AG10803 (cell line): ENCODE data around the gene SETBP1.

Source experiments
- DNase-seq: peaks from one replicate; pipeline ENCODE4 v3.0.0; 2010; ENCODE audit warnings: low read depth
- H3K4me3 ChIP-seq: 2 replicates; pipeline ENCODE4 v1.5.1; 2011; ENCODE audit warnings: mild to moderate bottlenecking, low read length, control low read depth
- TF ChIP-seq, protein P1 (sequence below): conservative IDR thresholded peaks from 2 replicates; pipeline ENCODE4 v1.5.1; 2011; ENCODE audit warnings: mild to moderate bottlenecking, low read length, control low read depth, inconsistent platforms

Gene SETBP1

DNA sequence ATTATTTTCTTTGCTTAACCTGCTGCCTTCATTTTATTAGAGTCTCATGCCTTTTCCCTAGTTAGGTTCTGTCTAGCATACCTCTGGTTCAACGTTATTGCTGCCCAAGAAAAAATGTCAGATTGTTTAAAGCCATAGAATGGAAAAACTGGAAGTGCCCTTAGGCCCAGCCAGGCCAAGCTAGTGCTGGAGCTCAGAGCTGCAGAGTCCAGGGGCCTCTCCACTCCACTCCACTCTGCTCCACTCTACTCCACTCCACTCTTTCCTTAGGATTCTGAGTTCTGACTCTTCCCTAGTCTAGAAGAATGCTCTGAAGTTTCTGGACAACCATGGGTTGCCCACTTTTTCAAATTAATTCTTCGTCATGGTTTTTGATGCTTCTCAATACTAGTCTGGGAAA is 155.6 kb downstream of the SETBP1 start:
- no peak for DNase-seq
- H3K4me3 ChIP-seq, result no peak overlapping the region
- TF ChIP-seq, protein P1, sequence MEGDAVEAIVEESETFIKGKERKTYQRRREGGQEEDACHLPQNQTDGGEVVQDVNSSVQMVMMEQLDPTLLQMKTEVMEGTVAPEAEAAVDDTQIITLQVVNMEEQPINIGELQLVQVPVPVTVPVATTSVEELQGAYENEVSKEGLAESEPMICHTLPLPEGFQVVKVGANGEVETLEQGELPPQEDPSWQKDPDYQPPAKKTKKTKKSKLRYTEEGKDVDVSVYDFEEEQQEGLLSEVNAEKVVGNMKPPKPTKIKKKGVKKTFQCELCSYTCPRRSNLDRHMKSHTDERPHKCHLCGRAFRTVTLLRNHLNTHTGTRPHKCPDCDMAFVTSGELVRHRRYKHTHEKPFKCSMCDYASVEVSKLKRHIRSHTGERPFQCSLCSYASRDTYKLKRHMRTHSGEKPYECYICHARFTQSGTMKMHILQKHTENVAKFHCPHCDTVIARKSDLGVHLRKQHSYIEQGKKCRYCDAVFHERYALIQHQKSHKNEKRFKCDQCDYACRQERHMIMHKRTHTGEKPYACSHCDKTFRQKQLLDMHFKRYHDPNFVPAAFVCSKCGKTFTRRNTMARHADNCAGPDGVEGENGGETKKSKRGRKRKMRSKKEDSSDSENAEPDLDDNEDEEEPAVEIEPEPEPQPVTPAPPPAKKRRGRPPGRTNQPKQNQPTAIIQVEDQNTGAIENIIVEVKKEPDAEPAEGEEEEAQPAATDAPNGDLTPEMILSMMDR, result no peak

DNA sequence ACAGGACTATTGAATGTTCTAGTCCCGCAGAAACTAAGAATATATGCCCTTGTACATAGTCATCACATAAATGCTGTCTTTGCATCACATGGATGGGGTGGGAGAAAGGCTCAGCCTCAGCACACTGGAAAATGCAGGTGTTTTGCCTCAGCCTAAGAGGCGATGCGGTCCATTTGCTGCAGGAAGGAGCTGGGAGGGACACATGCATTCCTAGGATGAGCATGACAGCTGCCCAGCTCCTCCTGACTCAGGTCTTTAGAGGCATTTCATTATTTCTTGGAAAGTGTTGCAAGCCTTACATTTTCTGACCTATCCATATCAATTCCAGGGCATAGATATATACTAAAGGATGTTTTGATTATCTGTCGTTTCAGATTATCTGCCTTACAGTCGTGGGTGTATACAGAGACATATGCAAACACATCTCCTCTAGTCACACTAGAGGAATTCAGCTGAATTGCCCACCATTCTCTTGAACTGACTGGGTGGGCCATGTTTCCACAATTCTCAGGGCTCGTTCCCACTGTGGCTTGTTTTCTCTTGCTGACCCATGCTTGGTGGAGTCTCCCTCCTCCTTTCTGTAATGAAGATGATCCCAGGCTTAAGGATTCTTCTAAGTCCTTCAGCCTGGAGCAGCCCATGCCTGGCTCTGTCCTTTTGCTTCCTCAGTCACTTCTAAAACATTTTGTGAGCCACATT is 156.9 kb downstream of the SETBP1 start:
- TF ChIP-seq, protein P1, result no peak
- no peak for DNase-seq
- no peak overlapping the region for H3K4me3 ChIP-seq

DNA sequence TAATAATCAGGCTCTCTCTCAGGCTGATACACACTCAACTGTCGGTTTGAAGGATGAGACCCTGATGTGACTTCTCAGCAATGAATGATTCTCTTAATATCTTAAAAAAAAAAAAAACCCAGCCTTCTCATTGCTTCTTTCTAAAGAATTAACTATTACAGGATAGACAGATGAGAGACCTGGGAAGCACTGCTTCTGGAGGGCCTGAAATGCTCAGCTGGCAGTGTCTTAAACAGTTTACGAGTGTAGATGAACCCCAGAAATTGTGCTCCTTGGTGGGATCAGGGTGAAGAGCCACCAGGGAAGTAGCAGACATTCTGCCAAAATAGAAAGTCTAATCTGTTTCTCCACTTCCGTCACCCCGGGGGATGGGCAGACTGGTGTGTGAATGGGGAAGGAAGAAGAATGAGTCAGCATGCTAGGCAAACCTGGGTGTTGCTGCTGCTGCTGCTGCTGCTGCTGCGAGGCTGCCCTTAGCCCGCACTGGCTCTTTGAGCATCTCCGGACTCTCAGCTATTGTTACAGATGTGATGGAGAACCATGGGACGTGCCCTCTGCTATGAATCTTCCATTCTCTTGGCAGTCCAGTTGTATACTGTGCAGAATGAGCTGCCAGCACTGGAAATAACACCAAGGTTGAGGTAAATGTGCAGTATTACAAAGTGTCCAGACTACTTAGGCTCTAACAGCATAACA is 158.4 kb downstream of the SETBP1 start:
- TF ChIP-seq, protein P1, result no peak
- peak; percentile 55 for DNase-seq
- no peak overlapping the region for H3K4me3 ChIP-seq

DNA sequence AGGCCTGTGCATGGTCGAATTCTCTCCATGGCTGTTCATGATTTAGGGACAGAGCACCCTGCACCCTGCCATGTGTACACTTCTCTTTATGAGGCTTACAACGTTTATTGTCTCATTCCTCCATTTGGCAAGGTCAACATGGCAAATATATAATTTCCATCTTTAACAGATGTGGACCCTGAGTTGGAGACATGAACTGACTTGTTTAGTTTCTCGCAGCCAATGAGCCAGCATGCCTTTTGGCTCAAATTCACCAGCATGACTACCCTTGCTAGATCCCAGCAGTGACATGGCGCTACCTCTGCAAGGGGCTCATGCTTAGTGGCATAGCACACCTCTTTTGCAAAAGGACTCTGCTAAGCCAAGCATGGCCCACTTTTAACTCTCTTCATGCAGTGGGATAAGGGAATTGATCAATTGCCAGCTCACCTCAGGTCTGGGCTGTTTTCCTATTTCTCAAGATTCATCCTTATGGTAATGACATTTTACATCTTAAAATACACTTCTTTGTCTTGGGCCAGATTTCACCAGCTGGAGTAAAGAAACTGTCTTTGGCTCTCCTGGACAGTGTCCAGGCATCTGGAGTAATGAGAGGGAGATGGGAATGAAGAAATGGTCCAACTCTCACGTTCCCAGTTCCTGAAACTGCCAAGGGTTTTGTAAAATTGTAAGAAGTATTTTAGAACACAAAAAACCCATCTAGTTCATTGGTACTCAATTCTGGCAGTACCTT is 159.5 kb downstream of the SETBP1 start:
- peak; percentile 83 for DNase-seq
- TF ChIP-seq, protein P1, result no peak
- no peak overlapping the region for H3K4me3 ChIP-seq

DNA sequence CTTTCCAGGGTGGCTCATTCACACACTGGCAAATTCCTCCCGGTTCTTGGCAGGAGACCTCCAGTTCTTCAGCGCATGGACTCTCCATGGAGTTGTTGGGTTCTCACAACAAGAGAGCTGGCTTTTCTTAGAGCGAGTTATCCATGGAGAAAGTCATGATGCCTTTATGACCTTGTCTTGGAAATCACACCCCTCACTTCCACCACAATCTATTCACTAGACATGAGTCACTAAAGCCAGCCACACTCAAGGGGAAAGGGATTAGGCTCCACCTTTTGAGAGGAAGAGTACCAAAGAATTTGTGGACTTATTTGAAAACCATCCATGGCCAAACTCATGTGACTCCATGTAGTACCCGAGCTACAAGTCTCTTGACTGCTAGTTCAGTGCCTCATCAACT is 160.5 kb downstream of the SETBP1 start:
- DNase-seq, result no peak
- no peak overlapping the region for H3K4me3 ChIP-seq
- TF ChIP-seq, protein P1, result no peak

DNA sequence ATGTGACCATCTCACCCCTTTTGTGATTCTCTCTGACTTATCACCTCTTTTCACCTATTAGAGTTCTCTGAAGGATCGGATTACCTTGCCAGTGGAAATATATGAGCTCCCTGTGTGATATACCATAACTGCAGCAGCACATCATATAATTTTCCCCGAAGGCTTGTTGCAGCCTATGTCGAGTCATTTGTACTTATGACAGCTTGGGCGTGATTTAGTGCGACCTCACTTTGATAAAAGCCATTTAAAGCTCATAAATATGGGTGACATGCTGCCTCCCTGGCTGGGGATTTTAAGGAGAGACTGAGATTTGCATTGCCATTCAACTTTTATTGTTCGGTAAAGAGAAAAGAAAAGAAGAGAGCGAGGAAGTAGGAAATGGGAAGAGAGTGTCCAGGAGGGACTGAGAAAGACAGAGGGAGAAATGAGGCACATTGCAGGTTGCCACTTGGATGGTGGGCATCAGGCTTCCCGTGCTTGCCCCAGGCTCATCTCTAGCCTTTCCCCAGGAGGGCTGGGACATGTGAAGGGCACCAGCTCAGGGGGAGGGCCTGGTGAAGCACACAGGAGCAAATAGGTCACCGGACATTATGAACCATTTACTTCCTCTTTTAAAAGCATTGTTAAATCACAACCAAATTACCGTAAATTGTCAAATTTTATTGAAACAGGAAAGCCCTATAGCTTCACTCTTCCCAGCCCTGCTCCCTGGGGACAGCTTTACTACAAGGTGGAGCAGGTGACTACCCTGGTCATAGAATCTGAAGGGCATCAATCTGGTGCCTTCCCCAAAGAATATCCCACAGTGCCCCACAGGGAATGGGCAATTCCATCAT is 161.3 kb downstream of the SETBP1 start:
- no peak overlapping the region for H3K4me3 ChIP-seq
- TF ChIP-seq, protein P1, result no peak
- DNase-seq, result no peak
